GM12878 (cell line): ENCODE measurements around the gene CXCL12. TPM values are rescaled to one million over a fixed set of nuclear protein-coding genes. Genes with fewer than 3 reads are reported as not detected.

Experiments
- ATAC-seq: fragments of 200-7000 bp; cut with Tn5 transposase; 3 replicates; pipeline ENCODE4 v1.9.1; 2020; ENCODE audit warnings: mild to moderate bottlenecking, moderate library complexity
- BruUV-seq: library from RNA; stranded (reverse); fragments of 400-500 nt; replicated peaks from 2 replicates; lab custom pipeline; 2021; lab: Mats Ljungman, UMichigan
- CTCF ChIA-PET: fragments of 300-600 bp; sonication (Branson Sonifier 250); formaldehyde crosslinking; extraction: SDS; loops from one replicate; lab custom pipeline; 2021; ENCODE audit warnings: inconsistent platforms; lab: Yijun Ruan, JAX
- POLR2A ChIA-PET: fragments of 350-600 bp; formaldehyde crosslinking; extraction: SDS; loops from one replicate; lab custom pipeline; 2021; ENCODE audit warnings: inconsistent platforms; lab: Charles Lee
- RAD21 ChIA-PET: fragments of 300-600 bp; sonication (Branson Sonifier 250); formaldehyde crosslinking; loops from one replicate; lab custom pipeline; 2023; ENCODE audit warnings: antibody characterized with exemption; ENCODE audit not compliant: unreplicated experiment; lab: Charles Lee
- SMC1A ChIA-PET: fragments of 300-600 bp; sonication (Branson Sonifier 250); formaldehyde crosslinking; loops from one replicate; lab custom pipeline; 2023; ENCODE audit not compliant: unreplicated experiment, uncharacterized antibody; lab: Charles Lee
- DNase-seq: peaks from one replicate; pipeline ENCODE4 v3.0.0-alpha.2; 2011; ENCODE audit warnings: low read depth, low spot score
- FAIRE-seq: peaks from 3 replicates; lab custom pipeline; 2011; peaks lifted over from hg19 to GRCh38; lab: Jason Lieb, UNC
- H2AFZ ChIP-seq: 2 replicates; pipeline ENCODE4 v1.6.0; 2011; ENCODE audit warnings: low read depth, low read length, control low read depth; ENCODE audit not compliant: control insufficient read depth
- H3K27ac ChIP-seq: 2 replicates; pipeline ENCODE4 v1.5.1; 2011; ENCODE audit warnings: control low read depth; ENCODE audit not compliant: control insufficient read depth, insufficient read depth
- H3K27me3 ChIP-seq, 2 experiments: replicated peaks in 1 of 2; 2 replicates each; pipeline versions ENCODE4 v1.6.0 to v1.6.1; 2011; ENCODE audit warnings: low read length in 1 of 2; ENCODE audit not compliant: control insufficient read depth in 2 of 2, insufficient read depth in 2 of 2
- H3K36me3 ChIP-seq, 2 experiments: 2 replicates each; pipeline ENCODE4 v1.5.1; 2011; ENCODE audit warnings: low read length in 1 of 2; ENCODE audit not compliant: control insufficient read depth in 2 of 2, insufficient read depth in 2 of 2
- H3K4me1 ChIP-seq: 2 replicates; pipeline ENCODE4 v1.6.1; 2011; ENCODE audit warnings: mild to moderate bottlenecking, low read length, moderate library complexity, mixed read lengths; ENCODE audit not compliant: control insufficient read depth, insufficient read depth
- H3K4me2 ChIP-seq: 2 replicates; pipeline ENCODE4 v1.6.0; 2011; ENCODE audit warnings: control low read depth; ENCODE audit not compliant: control insufficient read depth, insufficient read depth
- H3K4me3 ChIP-seq: fragments of 200-600 bp; sonication (generic); 2 replicates; pipeline ENCODE4 v1.5.1; 2016
- H3K79me2 ChIP-seq: 2 replicates; pipeline ENCODE4 v1.6.0; 2011; ENCODE audit warnings: low read length; ENCODE audit not compliant: control insufficient read depth, insufficient read depth
- H3K9ac ChIP-seq: 2 replicates; pipeline ENCODE4 v1.8.0; 2011; ENCODE audit warnings: low read length, control low read depth, mixed read lengths; ENCODE audit not compliant: control insufficient read depth, insufficient read depth
- H3K9me3 ChIP-seq: replicated peaks from 3 replicates; pipeline ENCODE4 v1.5.1; 2011; ENCODE audit warnings: mild to moderate bottlenecking, low read length; ENCODE audit not compliant: control insufficient read depth, insufficient read depth
- H4K20me1 ChIP-seq: 2 replicates; pipeline ENCODE4 v1.6.0; 2011; ENCODE audit not compliant: control insufficient read depth, insufficient read depth
- CHD4 ChIP-seq: fragments of 200-600 bp; sonication (generic); IDR thresholded peaks from 2 replicates; pipeline ENCODE4 v1.6.1; 2016; ENCODE audit warnings: mild to moderate bottlenecking
- E2F4 ChIP-seq: IDR thresholded peaks from 2 replicates; pipeline ENCODE4 v1.6.1; 2012; ENCODE audit warnings: low read depth, low read length, improper control_type of control experiment
- ETV6 ChIP-seq, 2 experiments: fragments of 450-650 bp in 1 of 2; IDR thresholded peaks in 1 of 2; conservative IDR thresholded peaks in 1 of 2; 2 replicates each; pipeline ENCODE4 v1.6.1; 2014; ENCODE audit warnings: antibody characterized with exemption in 1 of 2, borderline replicate concordance in 1 of 2, low read depth in 1 of 2, mild to moderate bottlenecking in 1 of 2, moderate library complexity in 1 of 2
- FOXM1 ChIP-seq: IDR thresholded peaks from 2 replicates; pipeline ENCODE4 v1.6.1; 2012; ENCODE audit warnings: low read depth, mild to moderate bottlenecking, inconsistent platforms, low read length, moderate library complexity
- NFXL1 ChIP-seq: fragments of 450-650 bp; IDR thresholded peaks from 2 replicates; pipeline ENCODE4 v1.6.1; 2017; ENCODE audit warnings: antibody characterized with exemption, mild to moderate bottlenecking, borderline replicate concordance
- NFYB ChIP-seq: IDR thresholded peaks from 2 replicates; pipeline ENCODE4 v1.6.1; 2011; ENCODE audit warnings: low read depth, mild to moderate bottlenecking, low read length, improper control_type of control experiment, moderate library complexity; ENCODE audit not compliant: insufficient read depth
- PRDM15 ChIP-seq: fragments of 450-650 bp; formaldehyde crosslinking; IDR thresholded peaks from 2 replicates; pipeline ENCODE4 v1.4.0; 2020; ENCODE audit warnings: mild to moderate bottlenecking, moderate library complexity
- SMARCA5 ChIP-seq: fragments of 450-650 bp; IDR thresholded peaks from 2 replicates; pipeline ENCODE4 v1.6.1; 2017; ENCODE audit warnings: mild to moderate bottlenecking
- ZBTB11 ChIP-seq: fragments of 450-650 bp; formaldehyde crosslinking; IDR thresholded peaks from 2 replicates; pipeline ENCODE4 v1.5.0; 2022; ENCODE audit warnings: mild to moderate bottlenecking, missing genetic modification characterization
- ZSCAN29 ChIP-seq: fragments of 450-650 bp; IDR thresholded peaks from 2 replicates; pipeline ENCODE4 v1.6.1; 2017; ENCODE audit warnings: mild to moderate bottlenecking, moderate library complexity
- WGBS: methylation state at CpG from one replicate; pipeline ENCODE4 v1.1.6; 2016; ENCODE audit warnings: low lambda C conversion rate; ENCODE audit not compliant: insufficient replicate concordance, insufficient coverage; ENCODE audit errors: missing lambda C conversion rate; 5-methylcytosine and 5-hydroxymethylcytosine counted together
- in situ Hi-C: fragments of 300-500 bp; cut with MboI; formaldehyde crosslinking; loops from 9 replicates; pipeline ENCODE4 v1.14.3; 2018; ENCODE audit warnings: mixed read lengths
- intact Hi-C: fragments of 100-400 bp; cut with micrococcal nuclease; formaldehyde crosslinking; loops from one replicate; pipeline ENCODE4 v1.14.2; 2022; ENCODE audit not compliant: unreplicated experiment
- polyA plus RNA-seq, 11 experiments: library from polyadenylated mRNA; depleted of rRNA in 4 of 11; unstranded in 6 of 11; stranded (reverse) in 5 of 11; fragments of >200 nt; fragmentation: Nextera tagmentation in 4 of 11; fragmentation: Illumina TruSeq in 1 of 11; extraction: Ambion mirVana in 4 of 11; extraction: Trizol in 1 of 11; gene quantifications; 1 replicate in 1 of 11; 2 replicates in 10 of 11; pipeline versions ENCODE4 v1.2.1 to v1.2.3, GENCODE V29; 2011 to 2016; ENCODE audit warnings: inconsistent platforms in 2 of 11, missing spikeins in 2 of 11, low read depth in 1 of 11
- total RNA-seq, 4 experiments: library from RNA; depleted of rRNA in 3 of 4; stranded (reverse); fragments of >200 nt in 3 of 4; fragmentation: Illumina TruSeq in 1 of 4; extraction: Trizol in 1 of 4; gene quantifications; 2 replicates each; pipeline versions ENCODE4 v1.2.1 to v1.2.3, GENCODE V29; 2013 to 2021
- TF ChIP-seq, protein P1 (sequence below): fragments of 450-650 bp; formaldehyde crosslinking; IDR thresholded peaks from 2 replicates; pipeline ENCODE4 v1.4.0; 2022; ENCODE audit warnings: mild to moderate bottlenecking, moderate library complexity

Gene CXCL12
- total and polyA plus RNA-seq, 10 of the 15 experiments (the other 5 are each of a cell fraction or from before 2014, with no cell fraction given), result 0.03 to 4.5 (median 0.53) TPM

DNA sequence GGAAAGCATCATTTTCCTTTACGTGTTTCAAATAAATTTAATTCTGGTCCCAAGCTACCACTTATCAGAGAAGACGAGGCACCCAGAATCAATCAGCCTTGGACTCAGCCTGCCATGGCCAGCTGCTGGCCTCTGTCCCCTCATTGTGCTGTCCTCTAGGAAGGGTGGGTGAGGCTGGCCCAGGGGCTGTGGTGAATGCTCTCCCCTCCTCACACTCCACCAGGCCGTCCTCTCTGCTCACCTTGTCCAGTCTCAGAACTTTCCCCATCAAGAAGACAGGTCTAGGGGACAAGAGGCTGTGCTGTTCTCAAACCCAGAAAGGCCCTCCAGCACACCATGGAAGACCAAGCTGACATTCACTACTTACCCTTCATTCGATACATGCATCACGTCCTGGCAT, 36.4 kb downstream of the CXCL12 start:
- in situ Hi-C loops, result no loop called here
- 30% methylated on average over 5 of the region's 5 CpGs for WGBS
- RAD21 ChIA-PET, result no interaction called here
- TF ChIP-seq NFXL1 (no peak), CHD4 (no peak), FOXM1 (no peak), PRDM15 (CRISPR knock-in tag) (no peak), NFYB (no peak), SMARCA5 (no peak), E2F4 (no peak), ZBTB11 (CRISPR knock-in tag) (no peak), ETV6 (conservative IDR thresholded peaks at IDR 0.05 in 1 of 2, IDR thresholded peaks at IDR 0.05 in 1 of 2; ENCODE audit: borderline replicate concordance in 1 of 2, low read depth in 1 of 2) (no peak), ZSCAN29 (no peak)
- TF ChIP-seq, protein P1, sequence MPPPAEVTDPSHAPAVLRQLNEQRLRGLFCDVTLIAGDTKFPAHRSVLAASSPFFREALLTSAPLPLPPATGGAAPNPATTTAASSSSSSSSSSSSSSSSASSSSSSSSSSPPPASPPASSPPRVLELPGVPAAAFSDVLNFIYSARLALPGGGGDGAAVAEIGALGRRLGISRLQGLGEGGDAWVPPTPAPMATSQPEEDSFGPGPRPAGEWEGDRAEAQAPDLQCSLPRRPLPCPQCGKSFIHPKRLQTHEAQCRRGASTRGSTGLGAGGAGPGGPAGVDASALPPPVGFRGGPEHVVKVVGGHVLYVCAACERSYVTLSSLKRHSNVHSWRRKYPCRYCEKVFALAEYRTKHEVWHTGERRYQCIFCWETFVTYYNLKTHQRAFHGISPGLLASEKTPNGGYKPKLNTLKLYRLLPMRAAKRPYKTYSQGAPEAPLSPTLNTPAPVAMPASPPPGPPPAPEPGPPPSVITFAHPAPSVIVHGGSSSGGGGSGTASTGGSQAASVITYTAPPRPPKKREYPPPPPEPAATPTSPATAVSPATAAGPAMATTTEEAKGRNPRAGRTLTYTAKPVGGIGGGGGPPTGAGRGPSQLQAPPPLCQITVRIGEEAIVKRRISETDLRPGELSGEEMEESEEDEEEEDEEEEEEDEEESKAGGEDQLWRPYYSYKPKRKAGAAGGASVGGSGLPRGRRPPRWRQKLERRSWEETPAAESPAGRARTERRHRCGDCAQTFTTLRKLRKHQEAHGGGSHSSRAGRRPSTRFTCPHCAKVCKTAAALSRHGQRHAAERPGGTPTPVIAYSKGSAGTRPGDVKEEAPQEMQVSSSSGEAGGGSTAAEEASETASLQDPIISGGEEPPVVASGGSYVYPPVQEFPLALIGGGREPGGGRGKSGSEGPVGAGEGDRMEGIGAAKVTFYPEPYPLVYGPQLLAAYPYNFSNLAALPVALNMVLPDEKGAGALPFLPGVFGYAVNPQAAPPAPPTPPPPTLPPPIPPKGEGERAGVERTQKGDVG, result no peak

More for the DNA sequence above, 36.4 kb downstream of the CXCL12 start:
- H3K36me3 ChIP-seq, result no peaks in the 10 kb centered on the region
- intact Hi-C loops, result no loop called here
- ChIA-PET SMC1A (no interaction called here), CTCF (no interaction called here), POLR2A (no interaction called here)
- H3K27me3 ChIP-seq, result no peaks in the 10 kb centered on the region; a peak in 1 of 4 replicates
- no peak for DNase-seq
- no peaks in the 10 kb centered on the region for H3K79me2 ChIP-seq
- BruUV-seq, result no TSS peak
- H3K4me2 ChIP-seq, result no peak overlapping the region
- H3K27ac ChIP-seq, result no peak overlapping the region
- no peak for ATAC-seq
- no peak for FAIRE-seq
- H3K4me3 ChIP-seq, result no peak overlapping the region
- H2AFZ ChIP-seq, result no peak overlapping the region
- H3K9me3 ChIP-seq, result no peaks in the 10 kb centered on the region
- no peak overlapping the region for H3K9ac ChIP-seq
- H3K4me1 ChIP-seq, result no peaks in the 10 kb centered on the region
- no peaks in the 10 kb centered on the region for H4K20me1 ChIP-seq
